Middle frontal gyrus (tissue), 1 donor: ENCODE data around the gene SASH3.
"Not testable (repeated sequence)": the region's sequence is repeated elsewhere in the genome, so short reads cannot be mapped to it uniquely, and the experiment has no call there.

Experiments
- DNase-seq: peaks from one replicate; pipeline ENCODE4 v3.0.0-alpha.2; 2015; ENCODE audit warnings: low spot score; ENCODE audit errors: extremely low spot score

Gene SASH3

GRCh38 chrX:129779747-129780146, at the start of gene SASH3:
Gene SASH3, plus strand, starts transcription at chrX:129779949. Its CDS starts 149 bp downstream, at chrX:129780098.
- DNase-seq = no peak

- DNase-seq = no peak
Measured at GRCh38 chrX:129731228-129731627, 48.5 kb upstream of the SASH3 start.

GRCh38 chrX:129732857-129733256, 46.9 kb upstream of the SASH3 start:
- no peak for DNase-seq

- no peak for DNase-seq
Measured at GRCh38 chrX:129733335-129733734, 46.4 kb upstream of the SASH3 start.

- no peak for DNase-seq
Measured at GRCh38 chrX:129736491-129736890, 43.3 kb upstream of the SASH3 start.

GRCh38 chrX:129737916-129738315, 41.8 kb upstream of the SASH3 start:
- no peak for DNase-seq

- no peak for DNase-seq
Measured at GRCh38 chrX:129738466-129739308, 41.1 kb upstream of the SASH3 start, which contains the start of gene XPNPEP2. Gene XPNPEP2, plus strand, starts transcription at chrX:129738979. Its CDS starts 235 bp downstream, at chrX:129739214.

- DNase-seq = no peak
Measured at GRCh38 chrX:129739578-129739977, 40.2 kb upstream of the SASH3 start.

- DNase-seq = no peak
Measured at GRCh38 chrX:129741880-129742758, 37.6 kb upstream of the SASH3 start.

GRCh38 chrX:129742759-129743152, 37.0 kb upstream of the SASH3 start:
- DNase-seq = not testable (repeated sequence)

- DNase-seq = no peak
Measured at GRCh38 chrX:129743821-129744220, 35.9 kb upstream of the SASH3 start.

- no peak for DNase-seq
Measured at GRCh38 chrX:129744861-129745321, 34.9 kb upstream of the SASH3 start.

GRCh38 chrX:129746557-129747470, 32.9 kb upstream of the SASH3 start:
- DNase-seq = no peak

GRCh38 chrX:129747533-129747932, 32.2 kb upstream of the SASH3 start:
- no peak for DNase-seq

- no peak for DNase-seq
Measured at GRCh38 chrX:129748305-129748704, 31.4 kb upstream of the SASH3 start.

GRCh38 chrX:129749069-129749468, 30.7 kb upstream of the SASH3 start:
- DNase-seq = no peak

- no peak for DNase-seq
Measured at GRCh38 chrX:129750971-129751370, 28.8 kb upstream of the SASH3 start.

GRCh38 chrX:129754056-129755024, 25.4 kb upstream of the SASH3 start:
- DNase-seq = no peak

GRCh38 chrX:129755779-129756650, 23.7 kb upstream of the SASH3 start:
- DNase-seq = no peak
